Mesenchymal stem cell (in vitro differentiated cells and primary cell): ENCODE results near the gene SYNJ2.

Experiments used
- DNase-seq: peaks from one replicate; pipeline ENCODE4 v3.0.0-alpha.2; 2013
- H2AFZ ChIP-seq: one replicate; pipeline ENCODE4 v1.6.1; 2013; ENCODE audit warnings: low read depth, mild to moderate bottlenecking, control low read depth, inconsistent platforms, low read length, moderate library complexity
- H2AK5ac ChIP-seq: 2 replicates; pipeline ENCODE4 v1.6.1; 2013; ENCODE audit warnings: low read length, moderate library complexity, mild to moderate bottlenecking, inconsistent platforms; ENCODE audit not compliant: severe bottlenecking
- H2BK120ac ChIP-seq: one replicate; pipeline ENCODE4 v1.6.1; 2013; ENCODE audit warnings: low read depth, mild to moderate bottlenecking, inconsistent platforms, low read length, moderate library complexity
- H2BK12ac ChIP-seq, 2 experiments: one replicate each; pipeline ENCODE4 v1.6.1; 2013; ENCODE audit warnings: inconsistent platforms in 2 of 2, low read length in 2 of 2, mild to moderate bottlenecking in 2 of 2, moderate library complexity in 2 of 2, control low read depth in 1 of 2
- H2BK15ac ChIP-seq: one replicate; pipeline ENCODE4 v1.6.1; 2013; ENCODE audit warnings: mild to moderate bottlenecking, low read depth, inconsistent platforms; ENCODE audit not compliant: poor library complexity, severe bottlenecking
- H2BK5ac ChIP-seq: 2 replicates; pipeline ENCODE4 v1.6.1; 2013; ENCODE audit warnings: low read depth, mild to moderate bottlenecking, low read length, control low read depth, inconsistent platforms; ENCODE audit not compliant: poor library complexity, severe bottlenecking
- H3K14ac ChIP-seq, 2 experiments: one replicate each; pipeline ENCODE4 v1.6.1; 2013; ENCODE audit warnings: inconsistent platforms in 2 of 2, low read length in 2 of 2, control low read depth in 1 of 2, mild to moderate bottlenecking in 1 of 2, moderate library complexity in 1 of 2
- H3K18ac ChIP-seq, 2 experiments: one replicate each; pipeline ENCODE4 v1.6.1; 2013; ENCODE audit warnings: inconsistent platforms in 2 of 2, low read length in 2 of 2, control low read depth in 1 of 2, low read depth in 1 of 2, mild to moderate bottlenecking in 1 of 2
- H3K23ac ChIP-seq, 2 experiments: one replicate each; pipeline ENCODE4 v1.6.1; 2013; ENCODE audit warnings: inconsistent platforms in 2 of 2, low read length in 2 of 2, mild to moderate bottlenecking in 2 of 2, moderate library complexity in 2 of 2, control low read depth in 1 of 2
- H3K27ac ChIP-seq: 2 replicates; pipeline ENCODE4 v1.5.1; 2013; ENCODE audit warnings: mild to moderate bottlenecking, moderate library complexity, low read length, control low read depth, inconsistent platforms; ENCODE audit not compliant: poor library complexity, severe bottlenecking
- H3K27me3 ChIP-seq, 2 experiments: 2 replicates each; pipeline versions ENCODE4 v1.6.1 to v1.7.0; 2013; ENCODE audit warnings: low read length in 2 of 2, mild to moderate bottlenecking in 2 of 2, moderate library complexity in 2 of 2, control low read depth in 1 of 2, inconsistent platforms in 1 of 2; ENCODE audit not compliant: control insufficient read depth in 1 of 2, insufficient read depth in 1 of 2
- H3K36me3 ChIP-seq, 2 experiments: 2 replicates each; pipeline versions ENCODE4 v1.6.1 to v1.7.0; 2013; ENCODE audit warnings: low read length in 2 of 2, control low read depth in 1 of 2, inconsistent platforms in 1 of 2, low read depth in 1 of 2, mild to moderate bottlenecking in 1 of 2; ENCODE audit not compliant: insufficient read depth in 2 of 2, control insufficient read depth in 1 of 2
- H3K4ac ChIP-seq, 2 experiments: one replicate each; pipeline ENCODE4 v1.6.1; 2013; ENCODE audit warnings: inconsistent platforms in 2 of 2, low read length in 2 of 2, mild to moderate bottlenecking in 2 of 2, moderate library complexity in 2 of 2, control low read depth in 1 of 2, low read depth in 1 of 2
- H3K4me1 ChIP-seq: 2 replicates; pipeline ENCODE4 v1.6.1; 2013; ENCODE audit warnings: low read depth, low read length, control low read depth; ENCODE audit not compliant: control insufficient read depth, insufficient read depth
- H3K4me2 ChIP-seq: 2 replicates; pipeline ENCODE4 v1.6.1; 2013; ENCODE audit warnings: low read length, mild to moderate bottlenecking, inconsistent platforms; ENCODE audit not compliant: poor library complexity, severe bottlenecking
- H3K4me3 ChIP-seq, 2 experiments: 2 replicates each; pipeline versions ENCODE4 v1.5.1 to v1.7.0; 2013; ENCODE audit warnings: low read length in 2 of 2, mild to moderate bottlenecking in 2 of 2, control low read depth in 1 of 2, low read depth in 1 of 2; ENCODE audit not compliant: insufficient read depth in 1 of 2
- H3K79me1 ChIP-seq: replicated peaks from 2 replicates; pipeline ENCODE4 v1.6.1; 2013; ENCODE audit warnings: mild to moderate bottlenecking, control low read depth, low read length, inconsistent platforms; ENCODE audit not compliant: poor library complexity, severe bottlenecking
- H3K9ac ChIP-seq: 2 replicates; pipeline ENCODE4 v1.7.0; 2013; ENCODE audit warnings: mild to moderate bottlenecking, low read length, moderate library complexity
- H3K9me3 ChIP-seq: 2 replicates; pipeline ENCODE4 v1.7.0; 2013; ENCODE audit warnings: mild to moderate bottlenecking, low read length; ENCODE audit not compliant: control insufficient read depth
- H4K8ac ChIP-seq: one replicate; pipeline ENCODE4 v1.6.1; 2013; ENCODE audit warnings: inconsistent platforms, mild to moderate bottlenecking, low read length, moderate library complexity
- H4K91ac ChIP-seq: one replicate; pipeline ENCODE4 v1.6.1; 2013; ENCODE audit warnings: mild to moderate bottlenecking, low read length, inconsistent platforms
- WGBS: methylation state at CpG from one replicate; pipeline ENCODE4 v1.1.7; 2013; ENCODE audit warnings: mixed read lengths; 5-methylcytosine and 5-hydroxymethylcytosine counted together

The SYNJ2 gene

GRCh38 chr6:158076548-158076947 lies 94.9 kb downstream of the SYNJ2 start:
- H3K4ac ChIP-seq = no peak overlapping the region
- no peak overlapping the region for H3K18ac ChIP-seq

GRCh38 chr6:158077676-158078075 lies 96.0 kb downstream of the SYNJ2 start:
- no peak overlapping the region for H3K14ac ChIP-seq
- H2BK12ac ChIP-seq = no peak overlapping the region
- no peak overlapping the region for H3K4me2 ChIP-seq
- H3K27ac ChIP-seq = no peak overlapping the region
- no peak overlapping the region for H2BK120ac ChIP-seq
- H4K8ac ChIP-seq = no peak overlapping the region
- H3K9ac ChIP-seq = no peak overlapping the region
- H2AFZ ChIP-seq = no peak overlapping the region
- H2BK15ac ChIP-seq = no peak overlapping the region
- H3K4me1 ChIP-seq = no peaks in the 10 kb centered on the region
- no peaks in the 10 kb centered on the region for H3K9me3 ChIP-seq
- no peak overlapping the region for H3K23ac ChIP-seq
- peaks cover 63 to 88% of the 10 kb centered on the region in 2 experiments for H3K36me3 ChIP-seq
- 93% methylated on average over 10 of the region's 10 CpGs for WGBS
- H3K4me3 ChIP-seq = no peak overlapping the region
- H3K4ac ChIP-seq = no peak overlapping the region
- H2AK5ac ChIP-seq = no peak overlapping the region
- H4K91ac ChIP-seq = no peak overlapping the region
- no peak for DNase-seq
- no peak overlapping the region for H3K18ac ChIP-seq
- no peaks in the 10 kb centered on the region for H3K27me3 ChIP-seq
- H2BK5ac ChIP-seq = no peak overlapping the region
- peaks cover 33% of the 10 kb centered on the region for H3K79me1 ChIP-seq

More at GRCh38 chr6:158076548-158076947, 94.9 kb downstream of the SYNJ2 start:
- Histone ChIP-seq H4K8ac (no peak overlapping the region), H2AK5ac (no peak overlapping the region), H3K27me3 (no peaks in the 10 kb centered on the region), H4K91ac (no peak overlapping the region), H2BK5ac (no peak overlapping the region), H3K9ac (no peak overlapping the region), H3K14ac (no peak overlapping the region), H3K4me1 (peaks cover 3% of the 10 kb centered on the region), H3K4me3 (no peak overlapping the region), H2BK120ac (no peak overlapping the region), H2BK15ac (no peak overlapping the region), H2BK12ac (no peak overlapping the region), H3K36me3 (peaks cover 63 to 88% of the 10 kb centered on the region in 2 experiments), H3K9me3 (no peaks in the 10 kb centered on the region), H3K4me2 (no peak overlapping the region), H2AFZ (no peak overlapping the region), H3K79me1 (peaks cover 31% of the 10 kb centered on the region), H3K23ac (no peak overlapping the region), H3K27ac (no peak overlapping the region)
- no peak for DNase-seq
- WGBS = 96% methylated on average over 18 of the region's 18 CpGs

GRCh38 chr6:158078320-158078719 lies 96.7 kb downstream of the SYNJ2 start:
- Histone ChIP-seq H3K4me3 (no peak overlapping the region), H2BK15ac (no peak overlapping the region), H4K8ac (no peak overlapping the region), H3K23ac (no peak overlapping the region), H3K18ac (no peak overlapping the region), H2BK5ac (no peak overlapping the region), H4K91ac (no peak overlapping the region), H3K4me2 (no peak overlapping the region), H3K9me3 (no peaks in the 10 kb centered on the region), H3K79me1 (peaks cover 36% of the 10 kb centered on the region), H3K27ac (no peak overlapping the region), H3K14ac (no peak overlapping the region), H3K9ac (no peak overlapping the region), H2BK12ac (no peak overlapping the region), H3K36me3 (peaks cover 68 to 93% of the 10 kb centered on the region in 2 experiments), H3K27me3 (no peaks in the 10 kb centered on the region), H2AFZ (no peak overlapping the region), H2BK120ac (no peak overlapping the region), H3K4ac (no peak overlapping the region), H2AK5ac (no peak overlapping the region), H3K4me1 (peaks cover under 1% of the 10 kb centered on the region)
- DNase-seq = no peak
- 100% methylated on average over 3 of the region's 7 CpGs for WGBS

GRCh38 chr6:158080849-158081656 lies 99.4 kb downstream of the SYNJ2 start:
- H4K91ac ChIP-seq = no peak overlapping the region
- no peak overlapping the region for H3K27ac ChIP-seq
- no peak overlapping the region for H2BK15ac ChIP-seq
- H3K9me3 ChIP-seq = no peaks in the 10 kb centered on the region
- no peak overlapping the region for H2AFZ ChIP-seq
- H3K79me1 ChIP-seq = peaks cover 41% of the 10 kb centered on the region
- H3K4me1 ChIP-seq = peaks cover 10% of the 10 kb centered on the region
- no peak overlapping the region for H2AK5ac ChIP-seq
- H3K23ac ChIP-seq = no peak overlapping the region
- no peak overlapping the region for H4K8ac ChIP-seq
- no peaks in the 10 kb centered on the region for H3K27me3 ChIP-seq
- DNase-seq = no peak
- no peak overlapping the region for H3K9ac ChIP-seq
- no peak overlapping the region for H2BK120ac ChIP-seq
- no peak overlapping the region for H3K4me2 ChIP-seq
- H3K4ac ChIP-seq = no peak overlapping the region
- H3K4me3 ChIP-seq = no peak overlapping the region
- no peak overlapping the region for H2BK5ac ChIP-seq
- WGBS = 97% methylated on average over 17 of the region's 18 CpGs
- H3K14ac ChIP-seq = no peak overlapping the region
- no peak overlapping the region for H3K18ac ChIP-seq
- no peak overlapping the region for H2BK12ac ChIP-seq
- peaks cover 75 to 93% of the 10 kb centered on the region in 2 experiments for H3K36me3 ChIP-seq
